Activated CD4-positive, alpha-beta T cell treated with anti-CD3 and anti-CD28 coated beads, Interleukin-2, Interleukin-4, amounts not matched to agents 100 ng/mL and 50 ng/mL, durations not matched to agents 16 hours and 8 hours (primary cell): ENCODE results near the gene RPTOR.

ENCODE experiments used
- DNase-seq: peaks from one replicate; pipeline ENCODE4 v3.0.0-alpha.2; 2020; ENCODE audit warnings: low spot score

RPTOR gene

GRCh38 chr17:80747469-80747868 lies 202.8 kb downstream of the RPTOR start:
- no peak for DNase-seq

DNA sequence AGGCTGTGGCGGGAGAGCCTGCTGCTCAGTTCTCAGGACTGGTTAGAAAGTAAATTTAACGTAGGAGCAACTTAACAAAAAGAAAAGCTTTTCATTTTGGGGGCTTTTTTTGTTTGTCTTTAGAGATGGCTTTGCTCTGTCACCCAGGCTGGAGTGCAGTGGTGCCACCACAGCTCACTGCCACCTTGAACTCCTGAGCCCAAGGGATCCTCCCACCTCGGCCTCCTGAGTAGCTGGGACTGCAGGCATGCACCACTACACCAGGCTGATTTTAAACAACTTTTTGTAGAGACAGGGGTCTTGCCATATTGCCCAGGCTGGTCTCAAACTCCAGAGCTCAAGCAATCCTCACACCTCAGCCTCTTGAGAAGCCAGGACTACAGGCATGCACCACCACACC lies 205.0 kb downstream of the RPTOR start:
- DNase-seq = no peak

GRCh38 chr17:80750263-80750662 lies 205.6 kb downstream of the RPTOR start:
- DNase-seq = no peak

DNA sequence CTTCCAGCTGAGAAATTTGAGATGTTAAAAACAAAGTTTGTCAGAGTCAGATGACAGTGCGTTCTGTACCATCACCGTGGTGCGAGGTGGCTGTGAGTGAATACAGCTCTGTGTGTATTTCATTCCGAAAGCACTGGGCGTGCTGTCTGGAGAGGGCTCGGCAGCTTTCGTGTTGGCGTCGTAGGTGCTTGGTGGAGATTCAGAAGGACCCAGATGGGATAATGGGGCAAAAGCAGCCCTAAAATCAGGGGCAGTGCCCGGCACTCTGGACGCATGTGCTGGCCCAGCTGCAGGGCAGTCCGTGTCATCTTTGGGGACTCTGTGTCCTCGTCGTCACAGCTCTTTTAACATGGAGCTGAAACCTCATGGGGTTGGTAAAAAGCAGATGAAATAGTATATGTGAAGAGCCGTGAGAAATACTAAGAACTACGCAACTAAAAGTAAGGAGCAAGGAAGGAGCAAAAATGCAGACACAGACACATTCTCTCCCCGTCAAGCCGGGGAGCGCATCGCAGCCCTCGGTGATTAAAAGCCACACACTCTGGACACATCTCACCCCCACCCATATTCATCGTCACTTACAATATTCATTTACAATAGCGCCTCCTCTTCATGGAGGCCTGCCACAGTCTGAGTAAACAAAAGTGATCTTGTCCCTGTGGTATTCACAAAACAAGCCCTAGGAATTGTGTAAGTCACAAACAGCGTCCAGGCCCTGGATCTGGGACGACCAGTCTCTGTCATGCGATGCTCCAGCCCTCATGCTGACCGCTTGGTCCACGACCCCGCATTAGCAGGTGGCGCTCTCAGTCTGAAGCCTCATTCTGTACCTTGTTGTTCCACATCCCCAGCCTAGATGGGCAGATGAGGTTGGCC lies 206.7 kb downstream of the RPTOR start:
- no peak for DNase-seq

GRCh38 chr17:80751946-80752581 lies 207.4 kb downstream of the RPTOR start:
- no peak for DNase-seq

- no peak for DNase-seq
These were observed 209.2 kb downstream of the RPTOR start for GRCh38 chr17:80753685-80754345.

GRCh38 chr17:80754846-80755245 lies 210.2 kb downstream of the RPTOR start:
- no peak for DNase-seq

DNA sequence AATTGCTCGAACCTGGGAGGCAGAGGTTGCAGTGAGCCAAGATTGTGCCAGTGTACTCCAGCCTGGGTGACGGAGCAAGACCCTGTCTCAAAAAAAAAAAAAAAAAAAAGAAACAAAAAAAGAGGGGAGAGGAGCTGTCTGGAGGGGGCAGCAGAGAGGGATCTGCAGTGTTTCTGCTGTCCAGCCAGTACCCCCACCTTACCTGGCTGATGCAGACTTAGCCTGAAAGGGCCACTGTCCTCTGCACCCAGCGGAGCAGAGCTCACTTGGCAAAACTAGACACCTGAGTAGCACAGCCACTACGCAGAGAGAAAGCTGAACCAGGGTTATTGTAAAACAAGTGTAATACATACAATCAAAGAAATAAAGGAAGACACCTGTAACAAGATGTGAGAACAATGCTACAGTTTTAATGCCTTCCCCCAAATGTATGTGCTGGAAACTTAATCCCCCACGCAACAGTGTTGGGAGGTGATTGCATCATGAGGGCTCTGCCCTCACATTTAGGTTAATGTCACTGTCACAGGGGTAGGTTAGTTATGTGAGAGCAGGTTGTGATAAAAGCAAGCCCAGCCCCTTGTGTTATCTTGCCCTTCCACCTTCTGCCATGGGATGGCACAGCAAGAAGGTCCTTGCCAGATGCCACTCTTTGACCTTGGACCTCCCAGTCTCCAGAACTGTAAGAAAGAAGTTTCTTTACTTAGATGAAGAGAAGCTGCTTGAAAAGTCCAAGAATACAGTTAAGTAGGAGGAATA lies 211.2 kb downstream of the RPTOR start:
- no peak for DNase-seq

DNA sequence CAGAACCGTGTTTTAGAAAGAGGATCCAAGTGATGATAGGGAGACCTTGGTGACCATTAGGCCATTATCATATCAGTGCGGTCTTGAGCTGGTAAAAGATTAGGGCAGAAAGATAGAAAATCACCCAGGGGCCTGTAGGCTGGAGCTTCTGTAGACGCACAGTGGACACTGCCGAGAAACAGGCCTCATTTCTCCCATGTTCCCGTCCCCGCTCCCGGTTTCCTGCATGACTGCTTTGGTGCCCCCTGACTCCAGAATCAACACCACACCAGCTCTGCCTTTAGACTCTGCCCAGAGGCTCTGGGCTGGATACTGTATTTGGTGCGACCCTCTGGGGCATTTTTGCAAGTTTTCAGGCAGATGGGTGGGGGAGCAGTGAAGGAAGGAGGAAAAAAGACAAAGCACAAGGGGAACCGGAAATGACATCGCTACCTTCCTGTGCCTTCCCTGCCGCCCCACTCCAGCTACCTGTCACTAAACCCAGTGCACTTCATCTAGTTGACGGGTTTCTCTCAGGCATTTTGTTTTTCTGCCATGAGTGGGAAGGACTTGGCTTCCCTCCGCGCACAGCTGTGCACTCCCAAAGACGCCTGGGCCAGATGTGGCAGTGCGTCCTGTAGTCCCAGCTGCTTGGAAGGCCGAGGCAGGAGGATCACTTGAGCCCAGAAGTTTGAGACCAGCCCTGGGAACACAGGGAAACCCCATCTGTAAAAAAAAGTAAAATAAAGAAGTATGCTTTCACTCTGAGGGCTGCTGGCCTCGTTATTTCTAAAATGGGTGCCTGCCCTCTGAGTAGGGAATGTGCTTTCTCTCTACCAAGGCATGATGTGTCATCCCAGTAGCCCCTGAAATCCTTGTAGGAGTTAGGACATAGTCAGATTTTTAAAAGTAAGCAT lies 214.1 kb downstream of the RPTOR start:
- no peak for DNase-seq

- DNase-seq = peak; percentile 35
These were observed 214.7 kb downstream of the RPTOR start for GRCh38 chr17:80759377-80759673.

DNA sequence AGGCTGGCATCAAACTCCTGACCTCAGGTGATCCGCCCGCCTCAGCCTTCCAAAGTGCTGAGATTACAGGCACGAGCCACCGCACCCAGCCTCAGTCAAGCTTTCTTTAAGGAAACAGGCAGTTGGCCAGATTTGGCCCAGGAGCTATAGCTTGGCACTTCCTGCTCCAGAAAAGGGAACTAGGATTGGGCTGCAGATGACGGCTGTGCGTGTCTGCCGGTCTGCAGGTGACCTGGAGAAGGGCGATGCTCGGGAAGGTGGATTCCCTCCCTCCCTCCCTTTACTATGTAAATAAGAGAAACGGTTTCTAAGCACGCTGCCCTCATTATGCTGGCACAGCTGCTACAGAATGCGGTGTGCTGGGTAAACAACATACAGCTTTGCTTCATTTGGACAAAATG lies 215.9 kb downstream of the RPTOR start:
- DNase-seq = no peak

DNA sequence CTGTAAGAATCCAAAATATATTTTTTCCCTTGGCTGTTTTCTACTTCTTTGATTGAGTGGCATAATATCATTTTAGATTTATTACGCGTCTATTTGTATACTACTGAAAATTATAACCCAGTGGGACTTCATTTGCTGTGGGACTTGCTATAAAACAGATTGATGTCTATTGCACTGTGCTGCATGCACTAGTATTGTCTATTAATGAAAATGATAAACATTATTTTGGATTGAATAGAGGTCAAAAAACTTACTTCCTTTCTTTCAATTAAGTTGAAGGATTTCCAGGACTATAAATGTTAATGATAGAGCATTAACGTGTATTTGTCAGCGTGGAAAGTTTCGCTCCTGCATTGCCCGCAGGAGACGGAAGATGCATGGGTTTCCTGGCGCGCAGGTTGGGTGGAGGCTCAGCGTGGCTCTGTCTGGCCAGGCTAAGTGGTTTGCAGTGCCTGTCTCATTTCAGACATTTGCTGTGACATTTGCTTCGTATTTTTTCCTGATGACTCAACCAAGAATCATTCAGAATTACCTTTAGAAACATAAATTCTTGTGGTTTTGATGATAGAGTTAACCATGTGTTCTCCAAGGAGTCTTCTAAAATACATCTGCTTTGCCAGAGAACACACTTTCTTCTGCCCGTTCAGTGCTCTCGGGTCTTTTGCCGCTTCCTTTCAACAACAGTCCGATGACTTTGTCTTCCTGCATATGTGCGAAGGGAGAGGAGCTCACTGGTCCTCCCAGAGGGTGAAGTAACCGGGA lies 216.7 kb downstream of the RPTOR start:
- peak; percentile 90 for DNase-seq

DNA sequence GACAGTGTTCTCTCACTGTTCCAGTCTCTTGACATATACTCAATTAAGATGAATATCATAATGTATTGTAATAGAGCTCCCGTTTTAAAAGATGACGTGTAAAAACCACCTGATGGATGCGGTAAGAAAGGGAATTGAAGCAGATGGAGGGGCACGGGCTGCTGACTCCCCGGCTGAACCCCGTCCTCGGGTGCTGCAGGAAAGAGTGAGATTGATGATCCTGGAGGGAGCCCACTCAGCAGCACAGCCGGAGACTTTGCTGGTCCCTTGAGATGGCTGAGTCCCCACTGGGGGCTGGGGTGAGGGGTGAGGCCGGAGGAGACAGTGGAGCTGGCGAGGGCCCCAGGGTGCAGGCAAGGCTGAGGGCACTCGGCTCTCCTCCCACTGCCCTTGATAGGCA lies 217.4 kb downstream of the RPTOR start:
- DNase-seq = no peak

DNA sequence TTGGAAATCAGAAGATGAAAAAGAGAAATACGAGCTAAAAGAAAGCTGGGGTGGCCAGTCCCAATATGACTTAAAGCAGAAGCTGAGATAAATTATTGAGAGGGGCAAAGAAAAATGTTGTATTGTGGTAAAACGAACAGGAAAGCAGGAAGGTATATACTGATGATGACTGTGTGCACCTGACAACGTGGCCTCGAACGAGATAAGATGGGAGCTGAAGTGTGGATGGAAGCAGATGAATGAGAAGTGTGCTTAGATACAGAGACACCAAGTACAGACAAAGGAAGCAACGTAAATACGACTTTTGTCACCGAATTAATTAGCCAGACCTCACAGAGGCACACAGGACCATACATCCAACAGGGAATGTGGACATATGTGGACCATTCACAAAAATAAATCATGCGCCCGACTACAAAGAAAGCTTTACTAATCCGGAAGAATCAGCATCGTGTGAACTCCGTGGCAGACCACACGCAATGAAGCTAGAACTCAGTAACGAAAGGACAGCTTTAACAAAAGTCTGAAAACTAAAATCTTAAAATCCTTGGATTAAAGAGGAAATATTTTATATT lies 218.7 kb downstream of the RPTOR start:
- no peak for DNase-seq

DNA sequence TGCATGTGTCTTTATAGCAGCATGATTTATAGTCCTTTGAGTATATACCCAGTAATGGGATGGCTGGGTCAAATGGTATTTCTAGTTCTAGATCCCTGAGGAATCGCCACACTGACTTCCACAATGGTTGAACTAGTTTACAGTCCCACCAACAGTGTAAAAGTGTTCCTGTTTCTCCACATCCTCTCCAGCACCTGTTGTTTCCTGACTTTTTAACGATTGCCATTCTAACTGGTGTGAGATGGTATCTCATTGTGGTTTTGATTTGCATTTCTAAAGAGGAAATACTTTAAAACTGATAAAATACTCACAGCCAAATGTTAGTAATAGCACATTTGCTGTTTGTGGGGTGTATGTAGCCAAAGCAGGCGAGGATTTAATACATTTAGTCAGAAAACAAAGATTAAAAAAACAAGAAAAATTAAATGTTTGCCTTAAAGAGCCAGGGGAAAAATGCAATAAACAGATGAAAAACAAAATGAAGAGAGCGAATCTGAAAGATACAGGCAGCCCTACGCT lies 220.0 kb downstream of the RPTOR start:
- peak; percentile 28 for DNase-seq

GRCh38 chr17:80765241-80765961 lies 220.8 kb downstream of the RPTOR start:
- DNase-seq = peak; percentile 31

DNA sequence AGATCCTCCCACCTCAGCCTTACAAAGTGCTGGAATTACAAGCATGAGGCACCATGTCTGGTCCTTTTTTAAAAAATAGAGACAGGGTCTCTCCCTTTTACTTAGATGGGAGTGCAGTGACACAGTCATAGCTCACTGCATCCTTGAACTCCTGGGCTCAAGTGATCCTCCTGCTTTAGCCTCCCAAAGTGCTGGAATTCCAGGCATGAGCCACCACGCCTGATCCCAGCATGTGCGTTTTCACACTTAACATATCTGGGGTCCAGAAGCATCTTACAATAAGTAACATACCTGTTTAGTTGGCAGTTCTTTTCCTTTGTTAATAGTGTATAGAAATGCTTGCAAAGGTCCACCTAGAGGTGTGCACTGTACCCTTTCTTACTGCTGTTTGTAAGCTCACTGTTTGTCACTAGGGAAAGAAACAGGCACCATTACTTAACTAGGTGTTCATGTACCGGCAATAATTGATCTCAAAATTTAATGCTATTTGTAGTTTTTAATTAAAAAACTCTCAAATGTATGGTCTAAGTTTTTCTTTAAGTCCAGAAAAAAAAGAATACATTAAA lies 221.7 kb downstream of the RPTOR start:
- DNase-seq = no peak

DNA sequence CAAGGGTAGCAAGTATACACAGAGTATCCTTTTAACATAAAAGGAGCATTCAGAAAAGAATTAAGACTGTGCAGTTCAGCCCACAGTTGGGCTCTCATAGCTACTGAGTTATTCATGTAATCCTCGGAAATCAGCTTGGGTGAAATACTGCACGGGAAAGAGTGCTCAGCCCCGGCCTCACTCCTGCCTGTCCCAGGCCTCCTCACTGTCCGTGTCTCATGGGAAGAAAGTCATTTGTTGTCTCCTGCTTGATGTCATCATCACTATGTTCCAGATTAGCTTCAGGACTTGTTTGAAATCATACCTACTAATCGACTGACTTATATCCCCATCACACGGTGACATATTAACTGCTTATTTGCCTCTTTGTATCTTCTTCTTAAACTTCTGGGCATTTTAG lies 223.8 kb downstream of the RPTOR start:
- no peak for DNase-seq

DNA sequence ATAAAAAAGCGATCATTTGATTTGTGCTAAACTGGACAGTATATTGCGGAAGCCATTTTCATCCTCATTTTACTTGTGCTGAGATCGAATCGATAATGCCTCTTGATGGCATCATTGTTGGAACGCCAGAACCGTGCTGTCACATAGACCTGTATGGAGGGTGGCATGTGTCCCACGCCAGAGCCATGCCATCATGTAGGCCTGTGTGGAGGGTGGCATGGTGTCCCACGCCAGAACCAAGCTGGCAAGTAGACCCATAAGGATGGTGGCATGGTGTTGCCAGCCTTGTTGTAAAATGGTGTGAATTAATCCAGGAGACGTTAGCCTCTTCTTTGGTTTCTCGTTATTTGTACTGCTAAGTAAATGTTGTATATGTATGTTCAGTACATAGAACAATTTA lies 224.3 kb downstream of the RPTOR start:
- no peak for DNase-seq
